Measurements from ENCODE around the gene ARHGEF11. TPM values are rescaled to one million over a fixed set of nuclear protein-coding genes. Genes with fewer than 3 reads are reported as not detected.

Gene ARHGEF11
- total and polyA plus RNA-seq, 8 donors = 9.1 to 21.0 (median 12.3) TPM

DNA sequence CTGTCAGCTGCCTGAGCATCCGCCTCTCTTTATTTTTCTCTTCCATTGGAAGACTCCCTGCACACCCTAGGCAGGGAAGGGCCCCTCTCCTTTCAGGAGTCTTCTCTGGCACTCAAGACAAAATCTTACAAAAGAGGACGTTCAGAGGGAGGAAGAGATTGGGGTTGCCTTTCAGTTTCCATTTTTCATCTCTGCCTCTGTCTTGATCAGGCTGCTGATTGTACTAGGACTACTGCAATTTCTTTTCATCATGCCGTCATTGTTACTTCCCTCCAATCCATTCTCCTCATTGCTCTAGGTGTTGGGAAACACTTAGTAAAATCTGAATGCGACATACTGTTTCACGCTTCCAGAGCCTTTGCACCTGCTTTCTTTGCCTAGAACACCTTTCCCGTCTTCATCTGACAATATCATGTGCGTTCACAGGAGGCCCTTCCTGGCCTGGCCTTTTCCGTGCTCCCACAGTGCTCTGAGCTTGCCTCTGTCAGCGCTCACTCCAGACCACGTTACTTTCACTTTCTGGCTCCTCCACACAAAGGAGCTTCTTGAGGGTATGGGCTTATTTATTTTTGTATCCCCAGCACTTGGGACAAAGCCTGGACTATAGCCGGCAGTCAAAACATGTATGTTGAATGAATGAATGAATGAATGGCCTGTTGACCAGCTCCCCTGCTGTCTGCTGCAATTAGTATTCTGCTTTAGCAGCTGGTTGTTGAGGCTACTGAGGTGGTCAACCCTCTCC is 114.2 kb downstream of the ARHGEF11 start:
- ATAC-seq = peak in 2 of 4 donors; percentile 29 to 31
- TF ChIP-seq, protein P1, sequence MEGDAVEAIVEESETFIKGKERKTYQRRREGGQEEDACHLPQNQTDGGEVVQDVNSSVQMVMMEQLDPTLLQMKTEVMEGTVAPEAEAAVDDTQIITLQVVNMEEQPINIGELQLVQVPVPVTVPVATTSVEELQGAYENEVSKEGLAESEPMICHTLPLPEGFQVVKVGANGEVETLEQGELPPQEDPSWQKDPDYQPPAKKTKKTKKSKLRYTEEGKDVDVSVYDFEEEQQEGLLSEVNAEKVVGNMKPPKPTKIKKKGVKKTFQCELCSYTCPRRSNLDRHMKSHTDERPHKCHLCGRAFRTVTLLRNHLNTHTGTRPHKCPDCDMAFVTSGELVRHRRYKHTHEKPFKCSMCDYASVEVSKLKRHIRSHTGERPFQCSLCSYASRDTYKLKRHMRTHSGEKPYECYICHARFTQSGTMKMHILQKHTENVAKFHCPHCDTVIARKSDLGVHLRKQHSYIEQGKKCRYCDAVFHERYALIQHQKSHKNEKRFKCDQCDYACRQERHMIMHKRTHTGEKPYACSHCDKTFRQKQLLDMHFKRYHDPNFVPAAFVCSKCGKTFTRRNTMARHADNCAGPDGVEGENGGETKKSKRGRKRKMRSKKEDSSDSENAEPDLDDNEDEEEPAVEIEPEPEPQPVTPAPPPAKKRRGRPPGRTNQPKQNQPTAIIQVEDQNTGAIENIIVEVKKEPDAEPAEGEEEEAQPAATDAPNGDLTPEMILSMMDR (IDR thresholded peaks at IDR 0.05) = no peak
- 41 to 53% methylated on average over 11 of the region's 11 CpGs for WGBS, 2 donors
- H3K4me3 ChIP-seq = peak overlapping the region in 1 of 4 donors; percentile 5
- H3K9me3 ChIP-seq = no peaks in the 10 kb centered on the region
- FAIRE-seq = no peak
- no peaks in the 10 kb centered on the region for H3K36me3 ChIP-seq
- peaks cover 0 to 4% (median 0%) of the 10 kb centered on the region in 4 donors for H3K27me3 ChIP-seq
- intact Hi-C loops (cut with DNase I) = no loop called here
- H3K4me1 ChIP-seq = no peaks in the 10 kb centered on the region
- no peak overlapping the region for H3K27ac ChIP-seq
- peak in 1 of 6 donors; percentile 37 for DNase-seq

DNA sequence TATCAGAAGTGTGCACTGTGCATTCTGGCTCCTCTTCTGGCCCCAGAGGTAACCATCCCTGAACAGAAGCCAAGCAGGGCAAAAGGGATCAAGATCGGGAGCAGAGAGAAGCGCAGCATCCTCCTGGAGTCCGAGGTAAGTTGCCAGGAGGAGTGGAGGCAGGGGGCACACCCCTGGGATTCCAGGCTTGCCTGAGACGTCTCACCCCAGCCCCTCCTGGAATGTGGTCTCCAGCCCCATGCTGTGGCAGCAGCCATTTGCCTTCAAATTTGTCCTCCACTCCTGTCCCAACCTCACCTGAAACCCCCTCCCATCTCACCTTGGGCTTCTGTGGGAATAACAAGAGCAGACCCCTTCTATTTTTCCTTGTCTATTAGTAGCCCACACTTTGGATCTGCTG is 115.1 kb downstream of the ARHGEF11 start:
- no peak for FAIRE-seq
- TF ChIP-seq, protein P1 (IDR thresholded peaks at IDR 0.05) = no peak
- Histone ChIP-seq H3K27me3 (peaks cover 0 to 5% (median 0%) of the 10 kb centered on the region in 4 donors), H3K4me3 (no peak overlapping the region), H3K36me3 (no peaks in the 10 kb centered on the region), H3K27ac (no peak overlapping the region), H3K4me1 (no peaks in the 10 kb centered on the region), H3K9me3 (no peaks in the 10 kb centered on the region)
- intact Hi-C loops (cut with DNase I) = no loop called here
- DNase-seq = peak in 1 of 6 donors; percentile 39
- no peak for ATAC-seq
- WGBS, 2 donors = 32 to 36% methylated on average over 4 of the region's 4 CpGs

DNA sequence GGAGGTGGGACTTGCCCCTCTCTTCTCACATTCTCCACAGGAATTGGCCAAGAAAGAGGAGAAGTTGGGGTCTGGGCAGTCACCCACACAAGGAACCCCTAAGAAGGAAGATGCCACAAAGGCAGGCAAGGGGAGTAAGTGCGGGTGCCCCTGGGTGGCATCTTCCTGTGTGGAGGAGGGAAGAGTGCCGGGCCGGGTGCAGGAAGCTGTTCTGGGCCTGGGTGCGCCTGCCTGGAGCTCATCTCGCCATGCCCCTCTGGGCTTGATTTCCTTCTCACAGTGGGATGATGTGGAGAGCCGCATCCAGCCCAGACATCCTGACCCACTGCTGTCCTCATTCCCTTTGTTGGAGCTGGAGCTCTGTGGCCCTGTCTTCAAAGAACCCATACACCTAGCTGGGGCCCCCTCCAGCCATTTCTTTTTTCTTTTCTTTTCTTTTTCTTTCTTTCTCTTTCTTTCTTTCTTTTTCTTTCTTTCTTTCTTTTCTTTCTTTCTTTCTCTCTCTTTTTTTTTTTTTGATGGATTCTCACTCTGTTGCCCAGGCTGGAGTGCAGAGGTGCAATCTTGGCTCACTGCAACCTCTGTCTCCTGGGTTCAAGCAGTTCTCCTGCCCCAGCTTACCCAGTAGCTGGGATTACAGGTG is 115.8 kb downstream of the ARHGEF11 start:
- Histone ChIP-seq H3K9me3 (no peaks in the 10 kb centered on the region), H3K27ac (no peak overlapping the region), H3K4me3 (no peak overlapping the region), H3K27me3 (peaks cover 0 to 12% (median 1%) of the 10 kb centered on the region in 4 donors), H3K36me3 (no peaks in the 10 kb centered on the region), H3K4me1 (no peaks in the 10 kb centered on the region)
- intact Hi-C loops (cut with DNase I) = no loop called here
- FAIRE-seq = no peak
- peak in 1 of 6 donors; percentile 34 for DNase-seq
- TF ChIP-seq, protein P1 (IDR thresholded peaks at IDR 0.05) = no peak
- WGBS, 2 donors = 48 to 49% methylated on average over 6 of the region's 6 CpGs
- no peak for ATAC-seq

DNA sequence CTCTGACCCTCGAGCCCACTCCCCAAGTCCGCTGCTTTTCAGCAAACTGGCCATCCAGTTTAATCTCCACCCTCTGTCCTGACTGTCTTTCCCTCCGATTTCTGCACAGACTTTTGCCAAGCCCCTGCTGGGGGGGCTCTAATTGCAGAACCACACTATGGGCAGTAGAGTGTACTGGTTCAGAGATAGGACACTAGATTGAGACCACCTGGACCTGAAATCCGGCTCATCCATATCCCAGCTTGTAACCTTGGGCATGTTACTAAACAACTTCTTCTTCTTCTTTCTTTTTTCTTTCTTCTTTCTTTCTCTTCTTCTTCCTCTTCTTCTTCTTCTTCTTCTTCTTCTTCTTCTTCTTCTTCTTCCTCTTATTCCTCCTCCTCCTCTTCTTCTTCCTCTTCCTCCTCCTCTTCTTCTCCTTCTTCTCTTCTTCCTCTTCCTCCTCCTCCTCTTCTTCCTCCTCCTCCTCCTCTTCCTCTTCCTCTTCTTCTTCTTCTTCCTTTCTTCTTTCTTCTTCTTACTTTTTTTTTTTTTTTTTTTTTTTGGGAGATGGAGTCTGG is 117.4 kb downstream of the ARHGEF11 start:
- intact Hi-C loops (cut with DNase I) = no loop called here
- FAIRE-seq (no peak), DNase-seq (no peak), ATAC-seq (peak in 1 of 4 donors; percentile 5)
- TF ChIP-seq, protein P1 (IDR thresholded peaks at IDR 0.05) = no peak
- 7 to 9% methylated on average over 4 of the region's 4 CpGs for WGBS, 2 donors
- Histone ChIP-seq H3K27me3 (peaks cover 0 to 12% (median 2%) of the 10 kb centered on the region in 4 donors), H3K36me3 (no peaks in the 10 kb centered on the region), H3K9me3 (no peaks in the 10 kb centered on the region), H3K27ac (no peak overlapping the region), H3K4me1 (peaks cover 0 to 9% (median 0%) of the 10 kb centered on the region in 3 donors), H3K4me3 (no peak overlapping the region)

All from pancreas (tissue), 10 donors.